Measurements from ENCODE around the gene PLTP.
A peak's percentile ranks its signal among the peaks of the same experiment; 100 is the strongest.
"Not testable (repeated sequence)": the region's sequence is repeated elsewhere in the genome, so short reads cannot be mapped to it uniquely, and the experiment has no call there.

PLTP gene, protein sequence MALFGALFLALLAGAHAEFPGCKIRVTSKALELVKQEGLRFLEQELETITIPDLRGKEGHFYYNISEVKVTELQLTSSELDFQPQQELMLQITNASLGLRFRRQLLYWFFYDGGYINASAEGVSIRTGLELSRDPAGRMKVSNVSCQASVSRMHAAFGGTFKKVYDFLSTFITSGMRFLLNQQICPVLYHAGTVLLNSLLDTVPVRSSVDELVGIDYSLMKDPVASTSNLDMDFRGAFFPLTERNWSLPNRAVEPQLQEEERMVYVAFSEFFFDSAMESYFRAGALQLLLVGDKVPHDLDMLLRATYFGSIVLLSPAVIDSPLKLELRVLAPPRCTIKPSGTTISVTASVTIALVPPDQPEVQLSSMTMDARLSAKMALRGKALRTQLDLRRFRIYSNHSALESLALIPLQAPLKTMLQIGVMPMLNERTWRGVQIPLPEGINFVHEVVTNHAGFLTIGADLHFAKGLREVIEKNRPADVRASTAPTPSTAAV

DNA sequence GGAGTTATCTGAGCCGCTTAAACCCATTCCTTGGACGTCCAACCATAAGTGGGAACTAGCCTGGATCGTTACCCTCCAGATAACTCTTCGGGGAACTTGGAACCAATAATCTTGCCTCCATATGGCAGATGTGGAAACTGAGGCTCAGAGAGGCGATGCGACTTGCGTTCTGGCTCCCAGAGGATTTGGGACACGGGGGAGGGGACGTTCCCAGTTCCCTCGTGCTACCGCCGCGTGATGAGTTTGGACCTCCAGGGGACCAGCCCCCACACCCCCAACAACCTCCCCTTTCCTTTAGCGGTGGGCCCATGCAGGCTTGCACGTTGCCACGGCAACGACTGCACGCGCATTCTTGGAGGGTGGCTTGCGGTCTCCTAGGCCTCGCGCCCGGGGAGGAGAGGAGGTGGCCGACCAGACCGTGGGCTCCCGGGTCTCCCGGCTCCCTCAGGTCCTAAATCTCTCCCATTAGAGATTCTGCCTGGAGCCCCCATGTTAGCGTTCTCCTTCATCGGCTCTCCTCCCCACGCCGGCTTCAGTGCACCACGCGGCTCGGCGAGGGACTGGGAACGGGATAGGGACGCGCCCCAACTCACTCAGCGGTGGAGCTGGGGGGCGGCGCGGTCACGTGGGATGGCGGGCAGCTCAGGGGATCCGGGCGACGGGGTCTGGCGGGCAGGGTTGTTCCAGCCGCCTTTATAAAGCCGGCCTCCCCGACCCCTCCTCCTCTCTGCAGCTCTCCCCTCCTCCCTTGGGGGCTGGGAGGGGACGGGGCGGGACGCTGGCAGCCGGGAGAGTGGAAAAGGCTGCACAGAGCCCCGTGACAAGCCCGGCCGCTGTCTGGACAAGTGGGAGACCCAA lies at the start of gene PLTP:
Gene PLTP (minus strand): TSS at position 670 of the 858 bp plus-strand sequence. CDS start 703 bp downstream, outside the sequence.
- peak; percentile 43 to 47 for DNase-seq

DNA sequence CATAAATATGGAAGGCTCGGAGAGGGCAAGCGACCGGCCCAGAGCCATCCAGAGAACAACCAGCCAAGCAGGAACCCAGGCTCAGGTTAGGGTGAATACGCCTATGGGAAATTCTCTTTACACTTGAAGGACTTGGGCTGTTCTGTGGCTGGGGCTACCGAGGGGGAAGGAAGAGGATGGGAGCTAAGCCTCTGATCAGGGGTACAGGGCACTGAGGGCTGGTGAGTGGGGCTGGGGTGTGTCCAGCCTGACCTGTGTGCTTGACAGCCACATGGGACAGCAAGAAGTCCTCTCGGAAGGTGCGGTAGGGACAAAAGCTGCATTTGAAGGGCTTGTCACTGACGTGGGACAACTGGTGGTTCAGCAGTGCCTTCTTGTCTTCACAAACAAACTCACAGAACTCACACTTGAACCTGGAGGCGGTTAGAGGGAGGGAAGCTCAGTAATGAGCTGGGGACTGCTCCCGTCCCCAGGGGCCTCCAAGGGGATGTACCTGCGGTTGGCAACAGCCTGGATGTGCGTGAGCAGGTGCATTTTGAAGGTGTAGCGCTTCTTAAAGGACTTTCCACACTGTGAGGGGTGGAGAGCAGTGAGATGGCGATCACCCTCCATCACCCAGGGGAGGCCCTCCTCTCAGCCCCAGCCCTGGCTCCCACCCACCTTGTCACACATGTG lies 48.1 kb upstream of the PLTP start:
- no peak for DNase-seq

DNA sequence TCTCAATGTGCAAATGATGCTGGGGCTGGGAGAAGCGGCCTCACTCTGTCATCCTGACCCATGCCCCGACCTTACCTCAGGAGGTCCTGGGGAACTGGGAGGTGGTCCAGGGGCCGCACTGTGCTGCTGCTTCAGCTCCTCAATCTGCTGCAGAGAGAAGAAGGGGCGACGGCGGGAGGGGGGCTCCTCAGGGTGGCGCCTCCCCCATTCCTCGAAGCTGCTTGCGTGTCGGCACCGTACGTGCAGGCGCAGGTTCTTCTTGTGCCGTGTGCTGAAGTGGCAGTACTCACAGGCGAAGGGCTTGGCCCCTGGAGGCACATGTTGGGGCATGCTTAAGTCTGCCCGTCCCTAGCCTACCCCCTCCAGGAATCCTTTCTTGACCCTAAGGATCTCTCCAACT lies 47.2 kb upstream of the PLTP start:
- DNase-seq: no peak

DNA sequence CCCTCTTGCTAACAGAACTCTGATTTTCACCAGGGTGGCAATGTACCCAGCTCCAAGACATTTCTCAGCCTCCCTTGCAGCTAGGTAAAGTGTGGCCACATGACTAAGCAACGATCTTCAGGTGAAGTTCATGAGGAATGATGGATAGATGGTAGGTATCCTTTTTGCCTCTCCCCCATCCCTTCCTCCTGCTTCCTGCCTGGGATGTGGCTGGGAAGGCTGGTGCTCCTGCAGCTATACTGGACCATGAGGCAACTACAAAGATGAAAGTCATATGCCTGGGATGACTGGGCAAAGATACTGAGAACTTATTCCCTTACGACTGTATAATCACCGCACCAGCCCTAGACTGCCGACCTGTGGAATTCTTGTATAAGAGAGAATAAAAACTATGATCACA lies 46.6 kb upstream of the PLTP start:
- no peak for DNase-seq

DNA sequence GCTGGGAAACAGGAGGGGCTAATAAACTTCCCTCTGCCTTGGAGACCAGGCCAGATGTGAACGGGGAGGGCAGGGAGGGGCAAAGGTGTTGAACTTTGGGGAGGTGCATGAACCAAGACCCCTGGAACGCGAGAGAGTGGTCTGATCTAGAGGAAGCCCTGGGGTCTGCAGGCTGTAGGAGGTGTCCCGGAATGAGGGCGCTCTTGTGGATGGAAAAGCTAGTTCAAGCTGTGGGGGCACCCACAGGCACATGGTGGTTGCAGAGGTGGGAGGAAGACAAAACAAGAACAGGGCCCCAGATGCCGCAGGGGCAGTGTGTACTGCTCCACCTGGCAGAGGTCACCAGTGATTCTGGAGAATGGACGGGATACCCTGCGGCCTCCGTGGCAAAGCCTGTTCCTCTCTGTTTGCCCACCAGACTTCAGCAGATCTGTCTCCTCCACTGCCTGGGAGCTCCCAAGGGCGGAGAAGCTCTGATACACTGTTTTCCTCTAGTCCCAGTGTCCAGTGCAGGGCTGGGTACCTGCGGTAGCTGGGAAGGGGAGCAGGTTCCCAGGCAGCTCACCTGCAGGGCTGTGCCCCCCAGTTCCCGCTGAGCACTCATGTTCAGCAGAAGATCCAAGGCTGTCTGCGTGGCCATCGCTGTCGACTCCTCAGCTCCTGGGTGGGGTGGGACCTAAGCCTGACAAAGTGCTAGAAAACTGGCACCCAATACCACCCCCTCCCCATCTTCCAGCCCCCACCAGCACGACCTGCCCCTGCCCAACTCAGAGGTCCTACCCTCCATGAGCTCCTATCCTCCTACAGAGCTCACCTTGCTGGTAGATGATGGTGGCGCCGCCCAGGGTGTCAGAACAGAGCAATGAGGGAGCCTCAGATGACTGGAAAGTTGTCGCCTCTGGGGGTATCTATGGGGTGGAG lies 45.3 kb upstream of the PLTP start:
- DNase-seq: no peak

DNA sequence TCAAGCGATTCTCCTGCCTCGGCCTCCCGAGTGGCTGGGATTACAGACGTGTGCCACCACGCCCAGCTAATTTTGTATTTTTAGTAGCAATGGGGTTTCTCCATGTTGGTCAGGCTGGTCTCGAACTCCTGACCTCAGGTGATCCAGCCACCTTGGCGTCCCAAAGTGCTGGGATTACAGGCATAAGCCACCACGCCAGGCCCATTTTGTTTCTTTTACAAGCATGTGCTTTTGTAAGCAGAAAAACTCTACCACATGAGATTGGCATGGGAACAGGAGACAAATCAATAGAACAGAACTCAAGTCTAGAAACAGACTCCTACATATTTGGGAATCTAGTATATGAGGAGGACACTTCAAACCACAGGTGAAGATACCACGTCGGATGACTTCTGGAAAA lies 44.4 kb upstream of the PLTP start:
- not testable (repeated sequence) for DNase-seq

DNA sequence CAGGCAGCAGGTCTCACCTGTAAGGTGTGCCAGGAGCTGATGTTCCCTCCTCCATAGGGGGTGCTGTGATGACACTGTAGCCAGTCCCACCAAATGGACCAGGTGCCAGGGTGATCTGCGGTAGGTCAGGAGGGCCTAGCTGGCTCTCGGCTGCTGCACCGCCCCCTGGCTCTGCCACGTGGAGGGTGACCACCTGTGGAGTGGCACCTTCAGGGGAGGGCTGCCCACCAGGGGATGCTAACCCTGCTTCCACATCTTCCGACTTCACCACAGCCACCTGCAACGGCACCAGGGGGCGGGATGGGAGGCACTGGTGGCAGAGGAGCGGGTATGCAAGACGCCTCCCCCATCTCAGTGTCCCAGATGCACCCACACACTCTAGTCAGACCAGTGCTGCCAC lies 41.7 kb upstream of the PLTP start:
- DNase-seq: no peak

DNA sequence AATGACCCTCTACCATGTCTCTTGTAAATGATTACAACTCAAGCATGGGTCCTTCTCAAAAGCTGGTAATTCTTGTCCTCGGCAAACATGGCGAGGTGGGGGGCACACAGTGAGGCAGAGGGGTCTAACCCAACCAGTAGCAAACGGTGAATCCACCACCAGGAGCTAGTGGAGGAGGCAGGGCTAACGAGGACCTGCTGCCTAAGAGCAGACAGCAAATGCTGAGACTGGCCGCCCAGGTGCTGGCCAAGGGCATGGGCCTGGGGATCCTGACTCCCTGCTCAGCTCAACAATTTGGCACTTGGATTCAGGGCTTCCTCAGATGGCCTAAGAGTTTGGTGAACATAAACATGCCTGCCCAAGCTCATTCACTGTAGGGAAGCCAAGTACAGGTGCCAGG lies 40.9 kb upstream of the PLTP start:
- DNase-seq: no peak

DNA sequence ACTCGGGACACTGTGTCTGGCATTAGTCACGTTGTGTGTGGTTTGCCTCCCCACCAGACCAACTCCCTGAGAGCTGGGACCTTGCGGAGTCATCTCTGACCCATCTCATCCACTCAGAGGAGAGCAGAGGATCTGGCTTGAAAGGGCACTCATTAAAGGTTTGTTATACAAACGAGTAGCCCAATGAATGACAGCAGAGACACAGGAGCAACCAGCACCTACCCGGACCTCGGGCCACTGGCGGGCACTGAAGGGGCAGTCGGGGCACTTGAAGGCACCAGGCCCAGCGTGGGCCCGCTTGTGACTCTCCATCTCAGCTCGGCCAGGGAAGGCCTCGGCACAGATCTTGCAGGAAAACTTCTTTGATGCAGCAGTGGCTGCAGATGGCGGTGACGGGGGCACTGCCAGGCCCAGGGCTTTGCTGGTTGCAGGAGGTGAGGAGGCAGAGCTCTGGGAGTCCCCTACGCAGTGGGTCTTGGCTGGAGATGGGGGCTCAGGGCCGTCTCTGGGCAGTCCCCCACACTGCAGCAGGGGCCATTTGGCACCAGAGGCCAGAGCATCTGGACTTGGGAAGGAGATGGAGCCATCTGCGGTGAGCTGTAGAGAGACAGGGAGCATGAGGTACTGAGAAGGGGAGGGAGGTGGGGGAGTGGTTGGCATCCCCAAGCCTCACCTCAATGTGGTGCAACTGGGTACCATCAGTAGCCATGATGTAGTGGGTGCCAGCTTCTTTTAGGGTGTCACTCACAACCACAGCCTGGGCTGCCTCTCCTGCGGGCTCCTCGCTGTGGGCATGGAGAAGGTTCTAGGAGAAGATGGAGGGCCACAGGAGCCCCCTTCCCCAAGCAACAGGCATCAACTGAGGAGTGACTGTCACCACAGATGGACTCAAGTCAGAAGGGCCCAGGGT lies 40.2 kb upstream of the PLTP start:
- DNase-seq: no peak

DNA sequence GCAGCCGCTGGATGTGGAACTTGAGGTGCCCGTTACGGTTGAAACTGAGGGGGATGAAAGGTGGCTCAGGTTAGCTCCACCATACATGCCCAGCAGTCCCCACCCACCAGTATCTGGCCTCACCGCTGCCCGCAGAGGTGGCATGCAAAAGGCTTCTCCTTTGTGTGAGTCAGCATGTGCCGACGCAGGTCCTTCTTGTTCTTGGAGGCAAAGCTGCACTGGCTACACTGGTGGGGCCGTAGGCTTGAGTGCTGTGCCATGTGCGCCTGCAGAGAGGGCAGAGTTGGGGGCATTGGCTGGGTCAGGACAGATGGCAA lies 38.3 kb upstream of the PLTP start:
- no peak for DNase-seq

DNA sequence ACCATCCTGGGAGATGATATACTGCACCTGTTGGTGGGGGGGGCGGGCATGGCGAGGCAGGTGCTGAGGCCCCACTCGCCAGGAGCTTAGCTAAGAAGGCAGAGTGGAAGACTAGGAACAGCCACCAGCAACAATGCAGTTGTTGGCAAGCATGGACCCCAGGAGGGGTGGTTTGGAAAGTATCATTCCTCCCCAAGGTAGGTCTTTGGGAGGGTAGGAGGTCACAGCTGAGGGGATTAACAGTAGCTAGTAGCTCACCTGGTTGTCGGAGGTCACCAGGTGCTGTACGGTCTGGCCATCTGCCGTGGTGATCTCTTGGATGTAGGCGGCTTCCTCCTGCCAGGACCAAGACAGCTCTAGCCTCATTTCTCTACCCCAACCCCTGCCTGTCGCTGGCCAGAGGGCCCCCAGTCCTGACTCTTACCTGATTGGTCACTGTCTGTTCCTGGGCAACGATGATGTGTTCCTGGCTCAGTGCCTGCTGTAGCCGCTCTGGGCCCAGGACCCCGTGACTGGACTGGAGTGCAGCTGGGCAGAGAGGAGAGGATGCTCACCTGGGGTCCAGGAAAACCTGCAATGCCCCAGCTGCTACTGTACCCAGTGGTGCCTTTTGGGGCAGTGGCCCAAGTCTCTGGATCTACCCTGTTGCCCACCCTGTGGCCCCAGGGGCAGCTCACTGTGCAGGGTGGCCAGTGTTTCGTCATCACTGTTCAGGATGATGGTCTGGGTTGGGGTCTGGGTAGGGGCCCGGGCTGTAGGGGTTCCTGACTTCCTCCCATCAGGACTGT lies 37.8 kb upstream of the PLTP start:
- no peak for DNase-seq

DNA sequence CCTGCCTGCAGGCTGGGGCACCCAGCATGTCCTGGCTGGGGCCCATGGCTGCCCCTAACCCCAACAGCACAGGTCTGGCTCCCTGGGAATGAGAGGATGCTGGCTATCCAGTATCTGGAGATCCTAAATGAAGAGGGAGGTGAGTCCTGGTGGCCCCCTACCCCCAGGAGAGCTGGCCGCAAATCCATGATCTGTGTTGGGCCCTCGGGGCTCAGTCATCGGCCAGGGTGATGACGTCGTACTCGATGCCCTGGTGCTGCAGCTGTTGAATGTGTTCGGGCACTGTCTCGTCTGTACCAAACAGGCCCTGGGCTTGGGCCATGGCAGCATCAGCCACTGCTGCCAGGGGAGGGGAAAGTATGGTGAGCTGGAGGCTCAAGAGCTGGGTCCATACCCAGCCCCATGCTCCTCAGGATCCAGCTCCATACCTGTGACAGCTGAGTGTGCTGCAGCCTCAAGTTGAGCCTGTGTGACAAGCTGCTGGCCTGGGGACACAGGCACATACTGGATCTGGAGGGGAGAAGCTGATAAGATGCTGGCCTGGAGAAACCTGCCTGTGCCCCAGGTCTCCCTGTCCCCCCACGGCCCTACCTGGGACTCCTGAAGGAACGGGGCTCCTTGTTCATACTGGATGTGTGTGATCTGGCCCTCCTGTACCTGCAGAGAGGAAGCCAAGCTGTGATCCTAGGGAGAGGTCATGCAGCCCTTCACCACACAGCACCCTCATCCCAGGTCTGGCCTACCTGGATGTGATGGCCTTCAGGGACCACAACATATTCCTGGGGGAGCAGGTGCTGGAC lies 37.0 kb upstream of the PLTP start:
- no peak for DNase-seq

DNA sequence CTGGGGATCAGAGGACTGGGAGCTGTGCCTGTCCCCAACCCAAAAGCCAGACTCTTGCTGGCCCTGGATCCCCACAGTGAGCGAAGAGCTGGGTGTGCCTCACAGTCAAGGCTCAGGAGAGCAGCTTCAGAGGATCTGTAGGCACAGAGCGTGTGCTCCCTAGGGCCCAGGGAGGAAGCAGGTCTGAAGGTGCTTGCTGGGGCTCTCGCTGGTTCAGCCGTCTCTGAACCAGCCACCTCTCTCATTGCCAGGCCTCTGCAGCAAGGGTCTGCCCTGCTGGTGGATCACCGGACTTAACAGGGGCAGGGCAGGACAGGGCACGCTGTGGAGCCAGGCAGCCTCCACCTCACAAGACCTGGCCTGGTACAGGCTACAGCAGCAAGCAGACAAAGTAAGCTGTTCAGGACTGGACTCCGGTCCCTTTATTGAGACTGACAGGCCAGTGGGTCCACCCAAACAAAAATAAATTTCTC lies 36.3 kb upstream of the PLTP start:
- DNase-seq: no peak

DNA sequence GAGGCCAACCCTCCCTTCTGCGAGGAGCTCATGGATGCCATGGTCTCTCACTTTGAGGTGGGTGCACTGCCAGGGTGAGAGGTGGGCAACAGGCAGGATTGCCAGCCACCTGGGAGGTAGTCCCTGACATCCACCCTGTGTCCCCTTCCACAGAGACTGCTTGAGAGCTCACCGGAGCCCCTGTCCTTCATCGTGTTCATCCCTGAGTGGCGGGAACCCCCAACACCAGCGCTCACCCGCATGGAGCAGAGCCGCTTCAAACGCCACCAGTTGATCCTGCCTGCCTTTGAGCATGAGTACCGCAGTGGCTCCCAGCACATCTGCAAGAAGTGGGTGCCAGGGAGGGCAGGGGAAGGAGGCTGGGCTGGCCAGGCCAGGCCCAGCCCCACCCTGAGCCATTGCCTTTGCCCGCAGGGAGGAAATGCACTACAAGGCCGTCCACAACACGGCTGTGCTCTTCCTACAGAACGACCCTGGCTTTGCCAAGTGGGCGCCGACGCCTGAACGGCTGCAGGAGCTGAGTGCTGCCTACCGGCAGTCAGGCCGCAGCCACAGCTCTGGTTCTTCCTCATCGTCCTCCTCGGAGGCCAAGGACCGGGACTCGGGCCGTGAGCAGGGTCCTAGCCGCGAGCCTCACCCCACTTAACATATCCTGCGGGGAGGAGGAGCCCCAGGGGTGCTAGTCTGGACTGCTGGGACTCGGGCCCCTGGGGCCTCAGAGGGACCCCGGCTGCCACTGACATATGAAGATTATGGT lies 35.3 kb upstream of the PLTP start:
- no peak for DNase-seq

DNA sequence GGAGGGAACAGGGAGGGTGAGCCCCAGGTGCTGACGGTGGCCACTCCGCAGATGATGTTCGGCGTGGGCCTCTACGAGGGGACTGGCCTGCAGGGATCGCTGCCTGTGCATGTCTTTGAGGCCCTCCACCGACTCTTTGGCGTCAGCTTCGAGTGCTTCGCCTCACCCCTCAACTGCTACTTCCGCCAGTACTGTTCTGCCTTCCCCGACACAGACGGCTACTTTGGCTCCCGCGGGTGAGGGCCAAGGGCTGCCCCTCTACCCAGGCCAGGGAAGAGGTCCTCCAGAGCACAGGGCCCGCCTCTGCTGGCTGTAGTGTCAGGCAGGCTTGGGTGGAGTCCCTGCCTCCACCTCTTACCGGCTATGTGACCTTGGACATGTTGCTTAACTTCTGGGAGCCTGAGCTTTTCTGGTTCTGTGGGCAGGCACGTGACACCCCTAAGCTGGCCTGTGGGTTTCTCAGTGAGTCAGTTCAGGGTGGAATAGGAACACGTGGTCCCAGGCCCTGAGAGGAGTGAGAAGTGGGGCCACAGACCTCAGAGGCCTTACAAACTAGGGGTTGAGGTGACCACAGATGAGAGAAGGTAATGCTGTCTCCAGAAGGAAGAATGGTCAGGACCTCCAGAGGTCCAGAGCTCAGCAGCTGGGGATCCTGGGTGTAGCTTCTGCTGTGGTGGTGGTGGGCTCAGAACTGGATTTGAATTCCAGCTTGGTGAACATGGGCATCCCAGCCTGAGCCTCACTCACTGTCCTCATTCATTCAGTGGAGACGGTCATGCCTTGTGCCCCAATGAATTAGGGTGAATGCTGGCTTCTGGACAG lies 34.4 kb upstream of the PLTP start:
- peak; percentile 46 to 81 for DNase-seq

DNA sequence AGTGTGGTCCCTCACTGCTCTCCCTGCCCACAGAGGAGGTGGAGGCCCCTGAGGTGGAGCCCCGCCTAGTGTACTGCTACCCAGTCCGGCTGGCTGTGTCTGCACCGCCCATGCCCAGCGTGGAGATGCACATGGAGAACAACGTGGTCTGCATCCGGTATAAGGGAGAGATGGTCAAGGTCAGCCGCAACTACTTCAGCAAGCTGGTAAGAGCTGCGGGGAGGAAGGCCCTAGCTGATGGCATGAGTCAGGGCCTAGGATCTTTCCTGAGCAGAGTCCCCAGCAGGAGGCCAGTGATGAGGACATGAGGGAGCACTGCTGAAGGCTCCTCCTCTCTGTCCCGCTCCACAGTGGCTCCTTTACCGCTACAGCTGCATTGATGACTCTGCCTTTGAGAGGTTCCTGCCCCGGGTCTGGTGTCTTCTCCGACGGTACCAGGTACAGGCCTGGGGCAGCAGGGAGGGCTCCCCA lies 33.8 kb upstream of the PLTP start:
- DNase-seq: peak in 1 of 2 donors; percentile 45

DNA sequence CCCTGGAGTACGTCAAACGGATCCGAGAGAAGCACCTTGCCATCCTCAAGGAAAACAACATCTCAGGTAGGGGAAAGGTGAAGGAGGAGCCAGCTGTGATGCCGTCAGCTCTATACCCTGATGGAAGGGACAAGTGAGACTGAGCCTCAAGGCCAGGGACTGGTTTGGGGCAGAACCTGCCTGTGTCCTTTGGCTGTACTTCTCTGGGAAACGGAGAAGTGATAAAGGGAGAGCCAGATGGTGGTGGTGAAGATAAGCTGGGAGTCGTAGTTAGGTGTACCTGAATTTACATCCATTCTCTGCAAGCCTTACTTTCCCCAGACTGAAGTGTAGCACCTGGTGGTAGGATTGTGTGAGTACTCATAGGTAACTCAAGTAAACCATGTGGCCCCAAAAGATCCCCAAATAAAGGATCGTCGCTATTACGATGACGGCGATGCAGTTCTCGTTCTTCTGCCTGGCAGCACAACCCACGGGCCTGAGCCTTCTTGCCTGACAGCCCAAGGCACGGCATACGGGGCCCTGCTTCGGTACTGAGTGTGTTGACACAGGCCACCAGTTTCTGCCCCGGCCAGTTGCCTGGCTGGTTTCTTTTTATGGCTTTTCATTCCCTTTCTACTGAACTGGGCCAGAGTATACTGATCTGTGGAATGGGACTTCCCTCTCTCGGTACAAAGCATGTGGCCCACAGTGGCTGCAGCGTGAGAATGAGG lies 33.2 kb upstream of the PLTP start:
- no peak for DNase-seq
